HEK293 (cell line): ENCODE results near the gene E4F1.

Experiments
- CTCF ChIA-PET: fragments of 350-600 bp; formaldehyde crosslinking; extraction: SDS; loops from one replicate; lab custom pipeline; 2021; ENCODE audit warnings: antibody characterized with exemption; lab: Yijun Ruan, JAX
- POLR2A ChIA-PET: fragments of 300-600 bp; formaldehyde crosslinking; extraction: SDS; loops from one replicate; lab custom pipeline; 2020; ENCODE audit warnings: antibody characterized with exemption, inconsistent platforms; lab: Yijun Ruan, JAX
- H3K27ac ChIP-seq: fragments of 200-500 bp; sonication (Bioruptor generic); 2 replicates; pipeline ENCODE4 v1.5.1; 2014; ENCODE audit warnings: low read depth, low read length, control low read depth, inconsistent platforms; ENCODE audit errors: extremely low read depth
- H3K36me3 ChIP-seq, 2 experiments: fragments of 200-500 bp in 1 of 2; sonication (Bioruptor generic) in 1 of 2; 1 replicate in 1 of 2; 2 replicates in 1 of 2; pipeline ENCODE4 v1.5.1; 2014 to 2017; ENCODE audit warnings: inconsistent platforms in 2 of 2, low read length in 2 of 2; ENCODE audit not compliant: control insufficient read depth in 2 of 2, insufficient read depth in 1 of 2
- H3K4me1 ChIP-seq: fragments of 200-500 bp; sonication (Bioruptor generic); 2 replicates; pipeline ENCODE4 v1.5.1; 2014; ENCODE audit warnings: mild to moderate bottlenecking, low read length, inconsistent platforms; ENCODE audit not compliant: control insufficient read depth, insufficient read depth
- H3K4me3 ChIP-seq: 2 replicates; pipeline ENCODE4 v1.5.1; 2011; ENCODE audit warnings: low read depth, mild to moderate bottlenecking, control low read depth, low read length, moderate library complexity
- H3K9me3 ChIP-seq: fragments of 200-500 bp; sonication (Bioruptor generic); 2 replicates; pipeline ENCODE4 v1.5.1; 2014; ENCODE audit warnings: low read depth, low read length, inconsistent platforms; ENCODE audit not compliant: control insufficient read depth, insufficient read depth
- EGR2 ChIP-seq: fragments of 450-650 bp; formaldehyde crosslinking; IDR thresholded peaks from 2 replicates; pipeline ENCODE4 v1.5.1; 2016; ENCODE audit warnings: low read depth, missing biosample characterization, missing genetic modification characterization
- GLIS1 ChIP-seq: fragments of 450-650 bp; formaldehyde crosslinking; IDR thresholded peaks from 2 replicates; pipeline ENCODE4 v1.5.1; 2016; ENCODE audit warnings: missing biosample characterization, missing genetic modification characterization
- GLIS2 ChIP-seq: fragments of 450-650 bp; formaldehyde crosslinking; IDR thresholded peaks from 2 replicates; pipeline ENCODE4 v1.5.1; 2016; ENCODE audit warnings: missing biosample characterization, missing genetic modification characterization
- KLF1 ChIP-seq: fragments of 450-650 bp; formaldehyde crosslinking; IDR thresholded peaks from 2 replicates; pipeline ENCODE4 v1.5.1; 2016; ENCODE audit warnings: missing biosample characterization, missing genetic modification characterization
- KLF10 ChIP-seq: fragments of 450-650 bp; IDR thresholded peaks from 2 replicates; pipeline ENCODE4 v1.5.1; 2018; ENCODE audit warnings: missing biosample characterization, mild to moderate bottlenecking, missing genetic modification characterization
- ZBTB17 ChIP-seq: fragments of 450-650 bp; formaldehyde crosslinking; IDR thresholded peaks from 2 replicates; pipeline ENCODE4 v1.5.1; 2016; ENCODE audit warnings: missing biosample characterization, missing genetic modification characterization
- ZNF169 ChIP-seq: fragments of 450-650 bp; formaldehyde crosslinking; IDR thresholded peaks from 2 replicates; pipeline ENCODE4 v1.5.1; 2016; ENCODE audit warnings: missing biosample characterization, missing genetic modification characterization
- ZNF2 ChIP-seq: fragments of 450-650 bp; formaldehyde crosslinking; IDR thresholded peaks from 2 replicates; pipeline ENCODE4 v1.5.1; 2016; ENCODE audit warnings: missing biosample characterization, missing genetic modification characterization
- ZNF202 ChIP-seq: fragments of 450-650 bp; formaldehyde crosslinking; IDR thresholded peaks from 2 replicates; pipeline ENCODE4 v1.5.1; 2016; ENCODE audit warnings: missing biosample characterization, missing genetic modification characterization, borderline replicate concordance
- ZNF23 ChIP-seq: fragments of 450-650 bp; formaldehyde crosslinking; IDR thresholded peaks from 2 replicates; pipeline ENCODE4 v1.5.1; 2016; ENCODE audit warnings: missing biosample characterization, missing genetic modification characterization, borderline replicate concordance
- ZNF324 ChIP-seq: fragments of 450-650 bp; formaldehyde crosslinking; IDR thresholded peaks from 2 replicates; pipeline ENCODE4 v1.5.1; 2016; ENCODE audit warnings: missing biosample characterization, missing genetic modification characterization
- ZNF394 ChIP-seq: fragments of 450-650 bp; formaldehyde crosslinking; IDR thresholded peaks from 2 replicates; pipeline ENCODE4 v1.5.1; 2016; ENCODE audit warnings: missing biosample characterization, missing genetic modification characterization, mild to moderate bottlenecking, moderate library complexity, borderline replicate concordance
- ZNF416 ChIP-seq: fragments of 450-650 bp; formaldehyde crosslinking; IDR thresholded peaks from 2 replicates; pipeline ENCODE4 v1.5.1; 2016; ENCODE audit warnings: missing biosample characterization, missing genetic modification characterization
- ZNF433 ChIP-seq: fragments of 450-650 bp; formaldehyde crosslinking; IDR thresholded peaks from 2 replicates; pipeline ENCODE4 v1.5.1; 2016; ENCODE audit warnings: missing biosample characterization, missing genetic modification characterization, low read depth
- ZNF600 ChIP-seq: fragments of 450-650 bp; formaldehyde crosslinking; IDR thresholded peaks from 2 replicates; pipeline ENCODE4 v1.5.1; 2016; ENCODE audit warnings: missing biosample characterization, missing genetic modification characterization
- ZNF610 ChIP-seq: fragments of 450-650 bp; formaldehyde crosslinking; IDR thresholded peaks from 2 replicates; pipeline ENCODE4 v1.5.1; 2016; ENCODE audit warnings: missing biosample characterization, missing genetic modification characterization, borderline replicate concordance
- ZNF623 ChIP-seq: fragments of 450-650 bp; formaldehyde crosslinking; IDR thresholded peaks from 2 replicates; pipeline ENCODE4 v1.5.1; 2016; ENCODE audit warnings: missing biosample characterization, missing genetic modification characterization
- ZNF791 ChIP-seq: fragments of 450-650 bp; formaldehyde crosslinking; IDR thresholded peaks from 2 replicates; pipeline ENCODE4 v1.5.1; 2016; ENCODE audit warnings: missing biosample characterization, missing genetic modification characterization
- TF ChIP-seq, protein P1 (sequence below): fragments of 450-650 bp; formaldehyde crosslinking; IDR thresholded peaks from 2 replicates; pipeline ENCODE4 v1.5.1; 2016; ENCODE audit warnings: missing biosample characterization, missing genetic modification characterization
- TF ChIP-seq, protein P2 (sequence below): fragments of 450-650 bp; formaldehyde crosslinking; IDR thresholded peaks from 2 replicates; pipeline ENCODE4 v1.5.1; 2016; ENCODE audit warnings: missing biosample characterization, missing genetic modification characterization
- TF ChIP-seq, protein P3 (sequence below): fragments of 450-650 bp; formaldehyde crosslinking; IDR thresholded peaks from 2 replicates; pipeline ENCODE4 v1.5.1; 2016; ENCODE audit warnings: missing biosample characterization, missing genetic modification characterization
- TF ChIP-seq, protein P4 (sequence below): fragments of 450-650 bp; formaldehyde crosslinking; IDR thresholded peaks from 2 replicates; pipeline ENCODE4 v1.5.1; 2016; ENCODE audit warnings: missing biosample characterization, missing genetic modification characterization

E4F1 gene

DNA sequence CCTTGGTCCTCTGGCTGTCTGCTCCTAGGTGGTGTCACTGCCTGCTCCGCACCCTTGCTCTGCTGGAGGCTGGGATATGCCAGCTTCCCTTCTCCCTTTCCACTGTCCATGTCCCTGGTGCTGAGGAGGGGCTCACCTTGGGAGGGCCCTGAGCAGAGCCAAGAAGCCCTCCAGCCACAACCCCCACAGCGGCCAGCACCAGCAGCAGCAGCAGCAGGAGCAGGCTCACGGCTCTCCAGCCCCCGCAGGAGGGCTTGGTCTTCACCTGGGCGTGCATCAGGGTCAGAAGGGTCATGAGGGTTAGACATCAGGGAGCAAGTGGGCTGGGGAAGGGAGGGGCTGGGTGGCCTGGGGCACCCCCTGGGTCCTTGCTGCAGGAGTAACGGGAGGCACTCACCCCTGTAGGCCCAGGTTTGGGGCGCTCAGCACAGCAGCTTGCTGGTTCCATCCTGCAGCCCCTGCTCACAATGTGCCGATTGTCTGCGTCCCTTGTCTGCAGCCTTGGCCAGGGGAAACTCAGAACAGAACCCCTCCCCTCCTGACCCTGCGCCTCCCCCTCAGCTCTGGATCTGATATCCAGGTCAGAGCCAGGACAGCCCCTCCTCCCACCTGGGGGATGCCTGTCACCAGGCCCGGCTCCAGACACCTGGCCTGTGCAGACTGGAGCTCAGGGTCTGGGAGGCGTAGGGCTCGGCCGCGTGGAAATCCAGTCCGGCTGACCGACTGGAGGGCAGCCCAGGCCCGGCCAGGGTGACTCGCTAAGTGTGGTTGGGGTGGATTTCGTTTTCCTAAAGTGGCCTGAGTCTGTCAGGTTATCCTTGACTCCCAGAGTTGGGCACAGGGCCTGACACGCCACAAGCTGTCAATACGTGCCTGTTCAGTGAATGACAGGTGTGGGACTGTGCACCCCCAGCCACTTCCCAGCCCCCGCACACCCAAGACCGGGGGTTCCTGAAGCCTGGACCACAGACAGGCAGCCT is 12.7 kb upstream of the E4F1 start, which contains the start of gene BRICD5:
Gene BRICD5, minus strand, starts transcription at position 478 of the 980 bp plus-strand sequence. Its CDS starts 30 bp downstream, at position 448.
- CTCF ChIA-PET, result interaction anchor here (0.6 kb wide), 1 partner anchor 43 kb away, joined by 5 read pairs; no protein-coding TSS in a partner anchor
- Histone ChIP-seq H3K4me1 (0 out of 2 replicates have a peak, but pooled peaks cover 2% of the 10 kb centered on the region), H3K27ac (no peak within 1 kb of the TSS), H3K9me3 (no peaks in the 10 kb centered on the region), H3K4me3 (no peak within 1 kb of the TSS)
- TF ChIP-seq EGR2 (tag by site-specific recombination) (0 out of 2 replicates have a peak, but pooled peaks have one; percentile 6), KLF10 (tag by site-specific recombination) (no peak), ZNF600 (0 out of 2 replicates have a peak, but pooled peaks have one; percentile 30), ZNF2 (tag by site-specific recombination) (no peak), GLIS2 (tag by site-specific recombination) (peak; percentile 23; the same call in 1 of the 2 replicates), ZNF791 (tag by site-specific recombination) (no peak)
- TF ChIP-seq, protein P1, sequence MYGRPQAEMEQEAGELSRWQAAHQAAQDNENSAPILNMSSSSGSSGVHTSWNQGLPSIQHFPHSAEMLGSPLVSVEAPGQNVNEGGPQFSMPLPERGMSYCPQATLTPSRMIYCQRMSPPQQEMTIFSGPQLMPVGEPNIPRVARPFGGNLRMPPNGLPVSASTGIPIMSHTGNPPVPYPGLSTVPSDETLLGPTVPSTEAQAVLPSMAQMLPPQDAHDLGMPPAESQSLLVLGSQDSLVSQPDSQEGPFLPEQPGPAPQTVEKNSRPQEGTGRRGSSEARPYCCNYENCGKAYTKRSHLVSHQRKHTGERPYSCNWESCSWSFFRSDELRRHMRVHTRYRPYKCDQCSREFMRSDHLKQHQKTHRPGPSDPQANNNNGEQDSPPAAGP, result no peak
- TF ChIP-seq, protein P2, sequence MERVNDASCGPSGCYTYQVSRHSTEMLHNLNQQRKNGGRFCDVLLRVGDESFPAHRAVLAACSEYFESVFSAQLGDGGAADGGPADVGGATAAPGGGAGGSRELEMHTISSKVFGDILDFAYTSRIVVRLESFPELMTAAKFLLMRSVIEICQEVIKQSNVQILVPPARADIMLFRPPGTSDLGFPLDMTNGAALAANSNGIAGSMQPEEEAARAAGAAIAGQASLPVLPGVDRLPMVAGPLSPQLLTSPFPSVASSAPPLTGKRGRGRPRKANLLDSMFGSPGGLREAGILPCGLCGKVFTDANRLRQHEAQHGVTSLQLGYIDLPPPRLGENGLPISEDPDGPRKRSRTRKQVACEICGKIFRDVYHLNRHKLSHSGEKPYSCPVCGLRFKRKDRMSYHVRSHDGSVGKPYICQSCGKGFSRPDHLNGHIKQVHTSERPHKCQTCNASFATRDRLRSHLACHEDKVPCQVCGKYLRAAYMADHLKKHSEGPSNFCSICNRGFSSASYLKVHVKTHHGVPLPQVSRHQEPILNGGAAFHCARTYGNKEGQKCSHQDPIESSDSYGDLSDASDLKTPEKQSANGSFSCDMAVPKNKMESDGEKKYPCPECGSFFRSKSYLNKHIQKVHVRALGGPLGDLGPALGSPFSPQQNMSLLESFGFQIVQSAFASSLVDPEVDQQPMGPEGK (tag by site-specific recombination), result peak; percentile 48
- TF ChIP-seq, protein P3, sequence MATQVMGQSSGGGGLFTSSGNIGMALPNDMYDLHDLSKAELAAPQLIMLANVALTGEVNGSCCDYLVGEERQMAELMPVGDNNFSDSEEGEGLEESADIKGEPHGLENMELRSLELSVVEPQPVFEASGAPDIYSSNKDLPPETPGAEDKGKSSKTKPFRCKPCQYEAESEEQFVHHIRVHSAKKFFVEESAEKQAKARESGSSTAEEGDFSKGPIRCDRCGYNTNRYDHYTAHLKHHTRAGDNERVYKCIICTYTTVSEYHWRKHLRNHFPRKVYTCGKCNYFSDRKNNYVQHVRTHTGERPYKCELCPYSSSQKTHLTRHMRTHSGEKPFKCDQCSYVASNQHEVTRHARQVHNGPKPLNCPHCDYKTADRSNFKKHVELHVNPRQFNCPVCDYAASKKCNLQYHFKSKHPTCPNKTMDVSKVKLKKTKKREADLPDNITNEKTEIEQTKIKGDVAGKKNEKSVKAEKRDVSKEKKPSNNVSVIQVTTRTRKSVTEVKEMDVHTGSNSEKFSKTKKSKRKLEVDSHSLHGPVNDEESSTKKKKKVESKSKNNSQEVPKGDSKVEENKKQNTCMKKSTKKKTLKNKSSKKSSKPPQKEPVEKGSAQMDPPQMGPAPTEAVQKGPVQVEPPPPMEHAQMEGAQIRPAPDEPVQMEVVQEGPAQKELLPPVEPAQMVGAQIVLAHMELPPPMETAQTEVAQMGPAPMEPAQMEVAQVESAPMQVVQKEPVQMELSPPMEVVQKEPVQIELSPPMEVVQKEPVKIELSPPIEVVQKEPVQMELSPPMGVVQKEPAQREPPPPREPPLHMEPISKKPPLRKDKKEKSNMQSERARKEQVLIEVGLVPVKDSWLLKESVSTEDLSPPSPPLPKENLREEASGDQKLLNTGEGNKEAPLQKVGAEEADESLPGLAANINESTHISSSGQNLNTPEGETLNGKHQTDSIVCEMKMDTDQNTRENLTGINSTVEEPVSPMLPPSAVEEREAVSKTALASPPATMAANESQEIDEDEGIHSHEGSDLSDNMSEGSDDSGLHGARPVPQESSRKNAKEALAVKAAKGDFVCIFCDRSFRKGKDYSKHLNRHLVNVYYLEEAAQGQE (tag by site-specific recombination), result peak; percentile 81
- TF ChIP-seq, all 188 proteins: peak for 5
- H3K36me3 ChIP-seq, result peaks cover 0 to 56% of the 10 kb centered on the region in 2 experiments; a peak in 1 of 3 replicates
- POLR2A ChIA-PET, result interaction anchor here (1.0 to 1.8 kb wide), 6 partner anchors 16 to 55 kb away, joined by 3 to 8 read pairs (median 5); partner anchors contain the start of genes DNASE1L2, ECI1 and TRAF7

DNA sequence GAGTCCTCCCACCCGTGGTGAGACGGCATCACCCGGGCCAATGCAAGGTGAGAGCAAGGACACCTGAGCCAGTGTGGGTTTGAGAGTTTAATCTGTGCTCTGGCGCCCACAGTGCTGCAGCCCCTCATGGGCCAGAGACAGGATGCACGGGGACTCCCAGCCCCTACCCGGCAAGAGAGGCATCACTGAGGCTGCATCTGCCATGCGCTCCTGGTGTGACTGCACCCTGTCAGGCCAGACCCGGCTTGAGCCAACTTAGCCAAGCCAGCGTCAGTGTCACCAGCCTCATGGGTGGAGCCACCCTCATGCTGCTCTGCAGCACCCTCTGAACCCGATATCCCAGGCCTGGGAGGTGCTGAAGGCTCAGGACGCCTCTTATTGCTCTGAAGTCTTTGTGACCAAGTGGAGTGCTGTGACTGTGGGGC is 11.5 kb upstream of the E4F1 start:
- Histone ChIP-seq H3K36me3 (peaks cover 0 to 52% of the 10 kb centered on the region in 2 experiments; a peak in 1 of 3 replicates), H3K4me3 (no peak overlapping the region), H3K9me3 (no peaks in the 10 kb centered on the region), H3K27ac (no peak overlapping the region), H3K4me1 (0 out of 2 replicates have a peak, but pooled peaks cover 2% of the 10 kb centered on the region)
- ChIA-PET CTCF (no interaction called here), POLR2A (interaction anchor here (0.8 to 1.8 kb wide), 6 partner anchors 10 to 57 kb away, joined by 3 to 8 read pairs (median 4); partner anchors contain the start of genes DNASE1L2, ECI1 and TRAF7)
- TF ChIP-seq ZNF394 (tag by site-specific recombination) (peak; percentile 14; the same call in 1 of the 2 replicates), ZNF324 (tag by site-specific recombination) (no peak), ZNF169 (tag by site-specific recombination) (no peak), ZNF623 (no peak), ZNF433 (tag by site-specific recombination) (no peak), GLIS1 (tag by site-specific recombination) (no peak), KLF1 (tag by site-specific recombination) (0 out of 2 replicates have a peak, but pooled peaks have one; percentile 30), ZNF416 (tag by site-specific recombination) (no peak), ZNF202 (tag by site-specific recombination) (no peak), ZNF23 (tag by site-specific recombination) (no peak), ZNF610 (no peak), ZBTB17 (no peak)
- TF ChIP-seq, protein P4, sequence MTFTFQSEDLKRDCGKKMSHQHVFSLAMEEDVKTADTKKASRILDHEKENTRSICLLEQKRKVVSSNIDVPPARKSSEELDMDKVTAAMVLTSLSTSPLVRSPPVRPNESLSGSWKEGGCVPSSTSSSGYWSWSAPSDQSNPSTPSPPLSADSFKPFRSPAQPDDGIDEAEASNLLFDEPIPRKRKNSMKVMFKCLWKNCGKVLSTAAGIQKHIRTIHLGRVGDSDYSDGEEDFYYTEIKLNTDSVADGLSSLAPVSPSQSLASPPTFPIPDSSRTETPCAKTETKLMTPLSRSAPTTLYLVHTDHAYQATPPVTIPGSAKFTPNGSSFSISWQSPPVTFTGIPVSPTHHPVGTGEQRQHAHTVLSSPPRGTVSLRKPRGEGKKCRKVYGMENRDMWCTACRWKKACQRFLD (tag by site-specific recombination), result no peak
- TF ChIP-seq, protein P2 (tag by site-specific recombination), result peak; percentile 46; the same call in 1 of the 2 replicates
